RWPE2 (cell line): ENCODE results near the gene HEYL.

Source experiments
- ATAC-seq: fragments of 200-7000 bp; cut with Tn5 transposase; 3 replicates; pipeline ENCODE4 v1.9.1; 2021; ENCODE audit warnings: low read depth
- DNase-seq: peaks from one replicate; pipeline ENCODE4 v3.0.0-alpha.2; 2020; ENCODE audit warnings: low spot score
- H3K27ac ChIP-seq: fragments of 450-650 bp; 2 replicates; pipeline ENCODE4 v1.5.1; 2017; ENCODE audit warnings: mild to moderate bottlenecking; ENCODE audit not compliant: poor library complexity, severe bottlenecking
- H3K27me3 ChIP-seq: fragments of 250-450 bp; sonication (Bioruptor Pico); 2 replicates; pipeline ENCODE4 v1.5.1; 2021; ENCODE audit warnings: mild to moderate bottlenecking, moderate library complexity; ENCODE audit not compliant: insufficient read depth, poor library complexity, severe bottlenecking
- H3K36me3 ChIP-seq: fragments of 250-450 bp; sonication (Bioruptor Pico); 2 replicates; pipeline ENCODE4 v1.5.1; 2020; ENCODE audit warnings: low read depth, mild to moderate bottlenecking, moderate library complexity
- H3K4me1 ChIP-seq: fragments of 250-450 bp; sonication (Bioruptor Pico); 2 replicates; pipeline ENCODE4 v1.5.1; 2021; ENCODE audit warnings: mild to moderate bottlenecking, moderate library complexity; ENCODE audit not compliant: insufficient read depth, poor library complexity, severe bottlenecking
- H3K4me3 ChIP-seq: fragments of 250-450 bp; sonication (Bioruptor Pico); 2 replicates; pipeline ENCODE4 v1.5.1; 2021; ENCODE audit warnings: mild to moderate bottlenecking, moderate library complexity; ENCODE audit not compliant: severe bottlenecking
- H3K9me3 ChIP-seq: fragments of 250-450 bp; sonication (Bioruptor Pico); 2 replicates; pipeline ENCODE4 v1.5.1; 2021; ENCODE audit warnings: mild to moderate bottlenecking, moderate library complexity; ENCODE audit not compliant: severe bottlenecking
- CTCF ChIP-seq: fragments of 450-650 bp; IDR thresholded peaks from one replicate; pipeline ENCODE4 v1.5.1; 2017; ENCODE audit warnings: mild to moderate bottlenecking, moderate library complexity; ENCODE audit not compliant: poor library complexity, severe bottlenecking

Gene HEYL

GRCh38 chr1:39590546-39590945, 48.9 kb downstream of the HEYL start:
- no peaks in the 10 kb centered on the region for H3K9me3 ChIP-seq
- no peak overlapping the region for H3K27ac ChIP-seq
- no peak for DNase-seq
- no peaks in the 10 kb centered on the region for H3K36me3 ChIP-seq
- ATAC-seq = no peak
- no peaks in the 10 kb centered on the region for H3K27me3 ChIP-seq
- H3K4me1 ChIP-seq = no peaks in the 10 kb centered on the region
- TF ChIP-seq CTCF = no peak
- no peak overlapping the region for H3K4me3 ChIP-seq

GRCh38 chr1:39585933-39586332, 53.5 kb downstream of the HEYL start:
- DNase-seq = no peak
- no peak for TF ChIP-seq CTCF
- H3K36me3 ChIP-seq = no peaks in the 10 kb centered on the region
- no peaks in the 10 kb centered on the region for H3K9me3 ChIP-seq
- H3K4me1 ChIP-seq = no peaks in the 10 kb centered on the region
- H3K27ac ChIP-seq = no peak overlapping the region
- H3K4me3 ChIP-seq = no peak overlapping the region
- no peaks in the 10 kb centered on the region for H3K27me3 ChIP-seq
- ATAC-seq = no peak

- peaks cover 8% of the 10 kb centered on the region for H3K4me1 ChIP-seq
Observed at GRCh38 chr1:39576016-39576657, 63.3 kb downstream of the HEYL start.

GRCh38 chr1:39575191-39576015, 64.0 kb downstream of the HEYL start:
- DNase-seq = no peak
- TF ChIP-seq CTCF = no peak
- Histone ChIP-seq H3K27ac (peak overlapping the region; percentile 69), H3K9me3 (no peaks in the 10 kb centered on the region), H3K4me3 (peak overlapping the region; percentile 90), H3K4me1 (peaks cover 8% of the 10 kb centered on the region), H3K36me3 (peaks cover 53% of the 10 kb centered on the region), H3K27me3 (no peaks in the 10 kb centered on the region)
- peak; percentile 38 for ATAC-seq

More at GRCh38 chr1:39576016-39576657, 63.3 kb downstream of the HEYL start:
- Histone ChIP-seq H3K27ac (peak overlapping the region; percentile 69), H3K27me3 (no peaks in the 10 kb centered on the region), H3K9me3 (no peaks in the 10 kb centered on the region), H3K4me3 (peak overlapping the region; percentile 90), H3K36me3 (peaks cover 45% of the 10 kb centered on the region)
- DNase-seq (no peak), ATAC-seq (no peak)
- no peak for TF ChIP-seq CTCF
